CD8-positive, alpha-beta memory T cell (primary cell): ENCODE results near the gene UMOD. TPM values are rescaled to one million over a fixed set of nuclear protein-coding genes. Genes with fewer than 3 reads are reported as not detected.

Experiments used
- CTCF ChIA-PET: fragments of 350-600 bp; sonication (Branson Sonifier 250); formaldehyde crosslinking; loops from one replicate; lab custom pipeline; 2021; ENCODE audit warnings: antibody characterized with exemption; lab: Charles Lee
- POLR2A ChIA-PET: fragments of 350-600 bp; sonication (Branson Sonifier 250); formaldehyde crosslinking; loops from one replicate; lab custom pipeline; 2021; ENCODE audit warnings: antibody characterized with exemption; lab: Charles Lee
- DNase-seq, 5 donors: peaks; one replicate each; pipeline versions ENCODE4 v3.0.0 to v3.0.0-alpha.2; 2020 to 2022; ENCODE audit warnings: mixed read lengths in 1 of 5
- H3K27ac ChIP-seq: one replicate; pipeline ENCODE4 v1.7.0; 2013; ENCODE audit warnings: low read depth, mild to moderate bottlenecking, low read length, moderate library complexity
- H3K27me3 ChIP-seq: 2 replicates; pipeline ENCODE4 v1.7.0; 2013; ENCODE audit warnings: low read length, mild to moderate bottlenecking; ENCODE audit not compliant: insufficient read depth, poor library complexity, severe bottlenecking
- H3K36me3 ChIP-seq: 2 replicates; pipeline ENCODE4 v1.7.0; 2013; ENCODE audit warnings: mild to moderate bottlenecking, low read length, moderate library complexity; ENCODE audit not compliant: insufficient read depth
- H3K4me1 ChIP-seq: 2 replicates; pipeline ENCODE4 v1.7.0; 2013; ENCODE audit warnings: mild to moderate bottlenecking, low read length, moderate library complexity; ENCODE audit not compliant: insufficient read depth
- H3K4me3 ChIP-seq: 2 replicates; pipeline ENCODE4 v1.7.0; 2013; ENCODE audit warnings: mild to moderate bottlenecking, low read length
- H3K9me3 ChIP-seq: 2 replicates; pipeline ENCODE4 v1.7.0; 2013; ENCODE audit warnings: mild to moderate bottlenecking, low read length
- H3K27ac Mint-ChIP-seq, 8 donors: one replicate each; pipeline ENCODE4 v1.8.0; 2020 to 2021; ENCODE audit warnings: mixed read lengths in 8 of 8, mild to moderate bottlenecking in 6 of 8, inconsistent platforms in 3 of 8, moderate library complexity in 3 of 8
- H3K27me3 Mint-ChIP-seq, 2 donors: one replicate each; pipeline ENCODE4 v1.8.0; 2020 to 2021; ENCODE audit warnings: mixed read lengths in 2 of 2, mild to moderate bottlenecking in 1 of 2, moderate library complexity in 1 of 2
- H3K36me3 Mint-ChIP-seq, 3 donors: one replicate each; pipeline ENCODE4 v1.8.0; 2020 to 2021; ENCODE audit warnings: mixed read lengths in 3 of 3, inconsistent platforms in 1 of 3, mild to moderate bottlenecking in 1 of 3
- H3K4me1 Mint-ChIP-seq, 3 donors: one replicate each; pipeline ENCODE4 v1.8.0; 2020 to 2021; ENCODE audit warnings: mixed read lengths in 3 of 3, inconsistent platforms in 1 of 3, mild to moderate bottlenecking in 1 of 3
- H3K4me3 Mint-ChIP-seq, 7 donors: one replicate each; pipeline ENCODE4 v1.8.0; 2020 to 2021; ENCODE audit warnings: mixed read lengths in 7 of 7, mild to moderate bottlenecking in 6 of 7, moderate library complexity in 4 of 7, inconsistent platforms in 2 of 7
- H3K9me3 Mint-ChIP-seq, 5 donors: one replicate each; pipeline ENCODE4 v1.8.0; 2020 to 2022; ENCODE audit warnings: mixed read lengths in 5 of 5, mild to moderate bottlenecking in 3 of 5, moderate library complexity in 2 of 5, inconsistent platforms in 1 of 5
- polyA plus RNA-seq: library from polyadenylated mRNA; unstranded; fragments of 300-500 nt; fragmentation: Illumina TruSeq; gene quantifications from one replicate; pipeline ENCODE4 v1.2.3, GENCODE V29; 2021
- total RNA-seq, 2 experiments: library from RNA; stranded (reverse); gene quantifications; one replicate each; pipeline ENCODE4 v1.2.3, GENCODE V29; 2021

Gene UMOD
- total and polyA plus RNA-seq, 3 experiments from 2014 or later: not detected

DNA sequence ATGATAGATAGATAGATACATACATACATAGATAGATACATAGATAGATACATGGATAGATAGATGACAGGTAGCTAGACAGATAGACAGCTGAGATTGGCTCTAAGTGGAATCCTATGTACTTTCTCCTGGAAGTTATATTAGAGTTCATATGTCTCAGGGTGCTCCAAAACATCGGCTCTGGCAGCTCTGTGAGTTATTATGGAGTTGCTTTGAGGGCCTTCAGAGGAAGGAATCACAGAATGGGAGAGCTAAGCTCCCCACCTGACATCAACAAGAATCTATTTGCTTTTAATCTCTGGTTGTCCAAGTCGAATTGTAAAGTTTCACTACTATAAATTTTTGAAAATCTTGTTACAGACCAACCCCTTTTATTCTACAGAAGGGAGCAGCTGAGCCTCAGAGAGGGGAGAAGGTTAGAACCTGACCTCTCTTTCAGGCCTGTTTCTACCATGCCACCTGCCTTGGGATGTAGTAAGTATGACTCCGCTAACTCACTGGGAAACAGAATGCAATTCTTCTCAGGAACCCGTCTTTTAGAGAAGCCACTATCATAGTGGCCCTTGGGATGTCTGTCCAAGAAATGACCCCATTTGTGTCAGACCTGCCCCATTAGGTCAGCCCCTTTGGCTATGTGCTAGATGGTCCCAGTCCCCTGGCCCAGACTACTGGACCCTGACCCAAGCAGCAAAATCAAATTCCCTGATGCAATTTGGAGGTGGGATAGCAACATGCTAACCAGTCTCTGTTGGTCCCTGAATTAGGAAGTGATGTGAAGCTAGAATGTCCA lies 43.5 kb downstream of the UMOD start:
- Mint-ChIP-seq H3K27ac (no peak overlapping the region), H3K4me1 (no peaks in the 10 kb centered on the region), H3K36me3 (no peaks in the 10 kb centered on the region), H3K27me3 (peaks cover 3 to 4% of the 10 kb centered on the region in 2 donors), H3K9me3 (peaks cover 0 to 4% (median 2%) of the 10 kb centered on the region in 5 donors), H3K4me3 (no peak overlapping the region)
- Histone ChIP-seq H3K27me3 (no peaks in the 10 kb centered on the region), H3K9me3 (no peaks in the 10 kb centered on the region), H3K4me3 (no peak overlapping the region), H3K4me1 (no peaks in the 10 kb centered on the region), H3K36me3 (no peaks in the 10 kb centered on the region), H3K27ac (no peak overlapping the region)
- no peak for DNase-seq
- POLR2A ChIA-PET: no interaction called here
- CTCF ChIA-PET: no interaction called here

GRCh38 chr16:20308266-20308665 lies 44.2 kb downstream of the UMOD start:
- Mint-ChIP-seq H3K36me3 (no peaks in the 10 kb centered on the region), H3K4me1 (no peaks in the 10 kb centered on the region), H3K9me3 (peaks cover 0 to 4% (median 2%) of the 10 kb centered on the region in 5 donors), H3K27me3 (peaks cover 3 to 4% of the 10 kb centered on the region in 2 donors), H3K4me3 (no peak overlapping the region), H3K27ac (no peak overlapping the region)
- CTCF ChIA-PET: no interaction called here
- POLR2A ChIA-PET: no interaction called here
- Histone ChIP-seq H3K27ac (no peak overlapping the region), H3K9me3 (no peaks in the 10 kb centered on the region), H3K27me3 (no peaks in the 10 kb centered on the region), H3K4me1 (no peaks in the 10 kb centered on the region), H3K4me3 (no peak overlapping the region), H3K36me3 (no peaks in the 10 kb centered on the region)
- DNase-seq: no peak

DNA sequence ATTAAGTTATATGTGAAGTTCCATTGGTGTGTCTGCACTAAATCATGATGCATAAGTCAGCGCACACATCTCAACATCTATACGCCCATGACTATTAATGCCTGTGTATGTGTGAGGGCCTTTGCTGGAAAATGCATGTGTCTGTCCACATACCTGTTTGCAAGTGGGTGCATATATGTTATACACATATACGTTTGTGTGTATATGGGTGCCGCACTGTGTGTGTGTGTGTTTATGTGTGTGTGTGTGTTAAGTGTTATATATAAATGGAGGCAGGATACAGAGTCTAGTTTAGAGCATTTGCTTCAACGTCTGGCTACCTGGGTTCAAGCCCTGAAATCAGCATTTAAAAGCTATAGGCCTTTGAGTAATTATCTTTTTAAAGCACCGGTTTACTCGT lies 44.7 kb downstream of the UMOD start:
- CTCF ChIA-PET: no interaction called here
- no peaks in the 10 kb centered on the region for H3K36me3 Mint-ChIP-seq
- peaks cover 0 to 4% (median 0%) of the 10 kb centered on the region in 5 donors for H3K9me3 Mint-ChIP-seq
- H3K9me3 ChIP-seq: no peaks in the 10 kb centered on the region
- DNase-seq: no peak
- POLR2A ChIA-PET: no interaction called here
- no peaks in the 10 kb centered on the region for H3K4me1 Mint-ChIP-seq
- H3K27ac Mint-ChIP-seq: no peak overlapping the region
- H3K36me3 ChIP-seq: no peaks in the 10 kb centered on the region
- peaks cover 3 to 4% of the 10 kb centered on the region in 2 donors for H3K27me3 Mint-ChIP-seq
- no peaks in the 10 kb centered on the region for H3K27me3 ChIP-seq
- H3K4me3 Mint-ChIP-seq: no peak overlapping the region
- no peak overlapping the region for H3K27ac ChIP-seq
- no peak overlapping the region for H3K4me3 ChIP-seq
- H3K4me1 ChIP-seq: no peaks in the 10 kb centered on the region

- ChIA-PET POLR2A (no interaction called here), CTCF (no interaction called here)
- Histone ChIP-seq H3K27ac (no peak overlapping the region), H3K9me3 (no peaks in the 10 kb centered on the region), H3K27me3 (no peaks in the 10 kb centered on the region), H3K4me1 (no peaks in the 10 kb centered on the region), H3K4me3 (no peak overlapping the region), H3K36me3 (no peaks in the 10 kb centered on the region)
- DNase-seq: no peak
- Mint-ChIP-seq H3K36me3 (no peaks in the 10 kb centered on the region), H3K27ac (no peak overlapping the region), H3K4me1 (no peaks in the 10 kb centered on the region), H3K4me3 (no peak overlapping the region), H3K27me3 (peaks cover 3 to 4% of the 10 kb centered on the region in 2 donors), H3K9me3 (peaks cover 0 to 4% (median 0%) of the 10 kb centered on the region in 5 donors)
Measured at GRCh38 chr16:20307240-20307671, 45.3 kb downstream of the UMOD start.

- Histone ChIP-seq H3K27ac (no peak overlapping the region), H3K4me1 (no peaks in the 10 kb centered on the region), H3K9me3 (no peaks in the 10 kb centered on the region), H3K4me3 (no peak overlapping the region), H3K36me3 (no peaks in the 10 kb centered on the region), H3K27me3 (no peaks in the 10 kb centered on the region)
- H3K9me3 Mint-ChIP-seq: peaks cover 0 to 4% (median 0%) of the 10 kb centered on the region in 5 donors
- POLR2A ChIA-PET: no interaction called here
- no peak overlapping the region for H3K4me3 Mint-ChIP-seq
- CTCF ChIA-PET: no interaction called here
- H3K36me3 Mint-ChIP-seq: no peaks in the 10 kb centered on the region
- no peaks in the 10 kb centered on the region for H3K4me1 Mint-ChIP-seq
- H3K27ac Mint-ChIP-seq: no peak overlapping the region
- H3K27me3 Mint-ChIP-seq: peaks cover 3 to 4% of the 10 kb centered on the region in 2 donors
- DNase-seq: no peak
Measured at GRCh38 chr16:20306401-20306800, 46.1 kb downstream of the UMOD start.

DNA sequence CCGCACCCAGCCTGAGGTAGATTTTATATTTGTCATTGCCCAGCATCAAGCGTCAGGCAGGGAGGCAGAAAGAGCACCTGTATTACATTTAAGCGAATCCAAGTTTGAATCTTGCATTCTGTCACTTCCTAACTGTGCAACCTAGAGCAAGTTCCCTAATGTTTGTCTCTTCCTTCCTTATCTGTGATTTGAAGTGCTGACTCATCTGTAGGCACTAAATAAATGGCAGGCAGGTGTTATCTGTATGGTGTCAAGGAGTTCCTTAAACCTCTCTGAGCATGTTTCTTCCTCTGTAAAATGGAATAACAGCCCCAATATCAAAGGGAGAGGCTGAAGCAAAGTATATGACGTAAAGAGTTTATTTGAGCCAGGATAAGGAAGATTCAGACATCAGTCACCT lies 49.5 kb downstream of the UMOD start:
- H3K36me3 Mint-ChIP-seq: no peaks in the 10 kb centered on the region
- Histone ChIP-seq H3K4me1 (no peaks in the 10 kb centered on the region), H3K36me3 (no peaks in the 10 kb centered on the region), H3K9me3 (no peaks in the 10 kb centered on the region), H3K4me3 (no peak overlapping the region), H3K27ac (no peak overlapping the region), H3K27me3 (no peaks in the 10 kb centered on the region)
- POLR2A ChIA-PET: no interaction called here
- peaks cover 3% of the 10 kb centered on the region in 2 donors for H3K27me3 Mint-ChIP-seq
- H3K4me3 Mint-ChIP-seq: no peak overlapping the region
- peaks cover 0 to 3% (median 2%) of the 10 kb centered on the region in 5 donors for H3K9me3 Mint-ChIP-seq
- peak overlapping the region in 1 of 8 donors; percentile 51 for H3K27ac Mint-ChIP-seq
- no peak for DNase-seq
- no peaks in the 10 kb centered on the region for H3K4me1 Mint-ChIP-seq
- CTCF ChIA-PET: no interaction called here

DNA sequence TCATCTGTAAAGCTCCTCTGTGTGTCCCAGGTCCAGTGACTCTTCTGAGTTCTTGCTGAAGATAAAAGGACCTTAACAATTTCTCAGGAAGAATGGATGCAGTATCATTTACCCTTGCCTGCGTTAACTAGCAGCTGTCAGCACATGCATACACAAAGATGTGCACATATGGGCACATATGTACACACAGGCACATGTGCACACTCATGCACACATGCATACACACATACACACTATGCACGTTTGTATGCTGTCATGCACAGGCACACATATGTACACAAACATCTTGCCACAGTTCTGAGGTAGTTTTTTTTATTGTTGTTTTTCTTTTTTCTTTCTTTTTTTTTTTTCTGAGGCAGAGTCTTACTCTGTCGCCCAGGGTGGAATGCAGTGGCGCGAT lies 50.1 kb downstream of the UMOD start:
- H3K4me3 Mint-ChIP-seq: no peak overlapping the region
- H3K9me3 Mint-ChIP-seq: peaks cover 0 to 3% (median 2%) of the 10 kb centered on the region in 5 donors
- H3K36me3 Mint-ChIP-seq: no peaks in the 10 kb centered on the region
- peaks cover 3% of the 10 kb centered on the region in 2 donors for H3K27me3 Mint-ChIP-seq
- CTCF ChIA-PET: no interaction called here
- H3K4me1 Mint-ChIP-seq: no peaks in the 10 kb centered on the region
- H3K36me3 ChIP-seq: no peaks in the 10 kb centered on the region
- H3K27ac Mint-ChIP-seq: no peak overlapping the region
- H3K27ac ChIP-seq: no peak overlapping the region
- POLR2A ChIA-PET: no interaction called here
- H3K27me3 ChIP-seq: no peaks in the 10 kb centered on the region
- H3K4me1 ChIP-seq: no peaks in the 10 kb centered on the region
- no peaks in the 10 kb centered on the region for H3K9me3 ChIP-seq
- no peak for DNase-seq
- H3K4me3 ChIP-seq: no peak overlapping the region

DNA sequence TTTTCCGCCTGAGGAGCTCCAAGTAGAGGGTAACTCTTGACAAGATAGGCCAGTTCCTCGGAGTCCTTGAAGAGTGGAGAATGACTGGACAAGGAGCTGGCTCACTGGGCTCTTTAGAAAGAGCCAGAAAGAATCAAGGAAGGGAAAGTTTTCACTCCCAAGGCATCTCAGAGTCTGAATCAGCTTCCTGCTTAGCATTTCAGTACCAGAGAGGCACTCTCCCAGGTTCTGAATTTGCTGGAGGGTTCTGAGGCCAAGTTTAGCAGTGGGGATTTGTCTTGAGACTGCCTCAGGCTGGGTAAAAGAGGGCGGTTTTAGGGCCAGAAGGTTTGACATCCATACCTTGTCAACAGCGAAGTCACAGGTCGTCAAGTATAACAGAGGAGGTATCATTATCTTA lies 50.7 kb downstream of the UMOD start:
- H3K27ac ChIP-seq: no peak overlapping the region
- H3K27me3 ChIP-seq: no peaks in the 10 kb centered on the region
- no peak for DNase-seq
- POLR2A ChIA-PET: no interaction called here
- H3K4me1 ChIP-seq: no peaks in the 10 kb centered on the region
- H3K36me3 ChIP-seq: no peaks in the 10 kb centered on the region
- H3K4me3 ChIP-seq: no peak overlapping the region
- CTCF ChIA-PET: no interaction called here
- Mint-ChIP-seq H3K27ac (no peak overlapping the region), H3K27me3 (peaks cover 3% of the 10 kb centered on the region in 2 donors), H3K9me3 (peaks cover 0 to 3% (median 2%) of the 10 kb centered on the region in 5 donors), H3K4me3 (no peak overlapping the region), H3K36me3 (no peaks in the 10 kb centered on the region), H3K4me1 (no peaks in the 10 kb centered on the region)
- H3K9me3 ChIP-seq: no peaks in the 10 kb centered on the region
